ENCODE results near the gene POU4F1. TPM values are rescaled to one million over a fixed set of nuclear protein-coding genes. Genes with fewer than 3 reads are reported as not detected.
A peak's percentile ranks its signal among the peaks of the same experiment; 100 is the strongest.

Gene POU4F1
- polyA plus RNA-seq, 1 donor = 0.03 TPM

- no peak for DNase-seq
Measured at GRCh38 chr13:78593652-78594455, 9.5 kb downstream of the POU4F1 start.

- no peak for DNase-seq
Measured at GRCh38 chr13:78593129-78593528, 10.2 kb downstream of the POU4F1 start.

GRCh38 chr13:78592584-78592983 lies 10.8 kb downstream of the POU4F1 start:
- no peak for DNase-seq

- peak; percentile 74 for DNase-seq
Measured at GRCh38 chr13:78589206-78589605, 14.1 kb downstream of the POU4F1 start.

GRCh38 chr13:78587395-78587794 lies 16.0 kb downstream of the POU4F1 start:
- DNase-seq = no peak

- no peak for DNase-seq
Measured at GRCh38 chr13:78586706-78587105, 16.6 kb downstream of the POU4F1 start.

GRCh38 chr13:78576261-78576660 lies 27.1 kb downstream of the POU4F1 start:
- DNase-seq = no peak

GRCh38 chr13:78572459-78572858 lies 30.9 kb downstream of the POU4F1 start:
- no peak for DNase-seq

GRCh38 chr13:78569029-78569428 lies 34.3 kb downstream of the POU4F1 start:
- DNase-seq = no peak

GRCh38 chr13:78566631-78567030 lies 36.7 kb downstream of the POU4F1 start:
- no peak for DNase-seq

GRCh38 chr13:78562237-78562889 lies 41.0 kb downstream of the POU4F1 start:
- DNase-seq = no peak

Other genes with a start within 250 kb of the POU4F1 start
- gene OBI1, start 55.6 kb upstream of the POU4F1 start, polyA plus RNA-seq (ENCODE audit: insufficient read length) = 27.2 TPM

Data from left kidney (tissue), 2 donors.